ENCODE data around the gene DUSP1. TPM values are rescaled to one million over a fixed set of nuclear protein-coding genes. Genes with fewer than 3 reads are reported as not detected.

DUSP1 gene
- total RNA-seq, 1 donor from 2014 or later, result 6.4 TPM

- intact Hi-C loops (cut with micrococcal nuclease), result no loop called here
Observed at GRCh38 chr5:172747471-172747870, 23.5 kb downstream of the DUSP1 start.

GRCh38 chr5:172746725-172747124 lies 24.3 kb downstream of the DUSP1 start:
- intact Hi-C loops (cut with micrococcal nuclease), result no loop called here

DNA sequence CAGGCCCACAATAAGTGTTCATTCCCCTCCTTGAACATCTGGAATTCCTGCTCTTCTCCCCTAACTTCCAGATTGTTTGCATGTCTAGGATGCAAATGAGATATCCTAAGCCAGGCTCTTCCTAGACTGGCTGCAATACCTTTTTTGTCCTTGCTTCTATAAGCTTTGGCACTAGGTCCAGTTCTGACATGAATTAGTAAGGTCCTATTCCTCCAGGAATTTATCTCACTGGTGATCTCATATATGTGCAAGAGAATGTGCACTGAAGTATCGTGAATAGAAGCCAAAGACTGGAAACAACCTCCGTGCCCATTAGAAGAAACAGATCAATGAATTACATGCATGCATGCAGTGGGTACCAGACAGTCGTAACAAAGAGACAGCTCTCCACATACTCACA lies 25.2 kb downstream of the DUSP1 start:
- intact Hi-C loops (cut with micrococcal nuclease), result no loop called here

- intact Hi-C loops (cut with micrococcal nuclease), result no loop called here
Observed at GRCh38 chr5:172745406-172745805, 25.6 kb downstream of the DUSP1 start.

GRCh38 chr5:172744123-172745104 lies 26.6 kb downstream of the DUSP1 start:
- intact Hi-C loops (cut with micrococcal nuclease), result no loop called here

DNA sequence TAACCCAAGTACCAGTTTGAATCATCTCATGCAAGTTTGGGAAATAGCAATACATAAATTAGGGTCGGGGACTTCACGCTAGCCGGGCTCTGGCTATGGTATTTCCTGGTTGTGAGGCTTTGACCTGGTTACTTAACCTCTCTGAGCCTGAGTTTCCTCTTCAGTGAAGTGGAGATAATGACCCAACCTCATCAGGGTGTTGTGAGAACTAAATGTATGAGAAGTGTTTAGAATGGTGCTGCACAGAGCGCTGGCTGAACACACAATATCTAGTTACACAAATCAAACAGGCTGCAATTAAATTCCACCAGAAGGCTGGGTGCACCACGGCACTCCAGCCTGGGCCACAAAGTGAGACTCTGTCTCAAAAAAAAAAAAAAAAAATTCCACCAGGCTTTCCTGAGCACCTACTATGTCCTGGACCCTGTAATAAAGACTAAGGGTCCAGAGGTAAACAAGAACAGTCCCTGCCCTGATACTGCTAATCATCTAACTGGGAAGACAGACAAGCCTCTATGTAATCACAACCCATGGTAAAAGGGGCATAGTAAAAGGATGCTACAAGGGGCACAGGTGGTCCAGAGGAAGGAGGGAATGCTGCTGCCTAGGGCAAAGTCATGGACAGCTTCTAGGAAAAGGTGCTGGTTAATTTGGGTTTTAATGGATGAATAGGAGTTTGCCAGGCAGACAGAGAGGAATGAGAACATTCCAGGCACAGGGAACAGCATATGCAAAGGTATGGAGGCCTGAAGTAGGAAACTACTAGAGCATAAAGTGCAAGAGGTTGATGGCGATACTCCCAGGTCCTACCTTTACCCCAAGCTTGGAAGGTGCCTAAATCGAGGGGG lies 27.7 kb downstream of the DUSP1 start:
- intact Hi-C loops (cut with micrococcal nuclease), result no loop called here

DNA sequence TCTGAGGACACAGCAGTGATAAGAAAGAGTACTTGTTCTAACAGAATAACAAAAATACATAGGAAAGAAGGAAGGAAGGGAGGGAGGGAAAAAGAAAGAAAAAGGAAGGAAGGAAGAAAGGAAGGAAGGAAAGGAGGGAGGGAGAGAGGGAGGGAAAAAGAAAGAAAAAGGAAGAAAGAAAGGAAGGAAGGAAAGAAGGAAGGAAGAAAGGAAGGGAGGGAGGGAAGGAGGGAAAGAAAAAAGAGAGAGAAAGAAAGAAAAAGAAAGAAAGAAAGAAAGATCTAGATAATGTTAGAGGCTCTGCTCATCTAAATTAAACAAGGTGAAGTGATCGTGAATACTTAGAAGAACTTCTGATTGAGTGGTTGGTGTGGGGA lies 29.8 kb downstream of the DUSP1 start:
- intact Hi-C loops (cut with micrococcal nuclease), result no loop called here

DNA sequence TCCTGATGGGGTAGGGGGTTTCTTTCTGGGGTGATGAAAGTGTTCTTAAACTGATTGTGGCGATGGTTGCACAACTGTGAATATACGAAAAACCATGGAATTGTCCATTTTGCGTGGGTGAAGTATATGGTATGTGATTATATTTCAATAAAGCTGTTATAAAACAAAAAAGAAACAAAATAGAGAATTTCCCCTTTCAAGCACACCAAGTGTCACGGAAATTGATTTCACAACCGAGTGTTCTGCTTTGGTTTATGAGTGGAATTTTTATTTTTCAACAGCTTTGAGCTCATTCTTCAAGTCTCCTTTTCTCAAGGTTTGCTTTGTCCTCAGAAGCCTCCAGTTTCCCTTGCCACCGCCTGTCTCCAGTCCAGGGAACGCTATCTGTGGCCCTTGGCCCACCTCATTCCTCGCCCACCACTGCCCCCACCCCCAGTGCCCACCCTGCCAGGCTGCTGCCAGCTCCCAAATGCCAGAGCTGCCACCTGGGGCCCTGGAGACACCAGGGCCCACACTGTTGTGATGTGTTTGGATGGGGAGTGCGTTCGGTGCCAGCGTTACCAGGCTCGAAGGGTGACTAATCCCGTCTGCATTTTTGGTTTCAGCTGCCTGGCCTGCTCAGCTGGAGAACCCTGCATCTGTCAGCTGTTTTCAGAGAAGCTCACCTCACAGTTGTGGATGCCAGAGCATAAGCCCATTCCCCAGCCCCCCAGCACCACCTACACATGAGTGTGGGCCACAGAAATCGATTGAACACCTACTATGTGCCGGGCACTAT lies 30.4 kb downstream of the DUSP1 start:
- intact Hi-C loops (cut with micrococcal nuclease), result no loop called here

DNA sequence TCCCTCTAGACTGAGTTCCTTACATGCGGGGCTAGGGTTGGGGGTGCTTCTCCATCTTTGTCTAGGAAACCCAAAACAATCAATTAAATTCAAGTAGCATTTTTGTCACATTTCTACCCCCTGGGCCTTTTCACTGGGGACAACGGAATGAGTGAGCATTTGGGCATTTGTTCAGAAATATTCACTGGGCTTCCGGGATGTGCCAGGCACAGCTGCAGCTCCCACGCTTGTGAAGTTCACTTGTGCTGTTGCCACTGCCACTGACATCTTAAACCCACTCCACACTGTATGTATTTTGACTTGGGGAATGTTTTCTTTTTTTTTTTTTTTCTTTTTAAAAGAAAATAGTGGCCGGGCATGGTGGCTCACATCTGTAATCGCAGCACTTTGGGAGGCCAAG lies 31.6 kb downstream of the DUSP1 start:
- intact Hi-C loops (cut with micrococcal nuclease), result no loop called here

GRCh38 chr5:172736508-172737135 lies 34.4 kb downstream of the DUSP1 start:
- intact Hi-C loops (cut with micrococcal nuclease), result no loop called here

DNA sequence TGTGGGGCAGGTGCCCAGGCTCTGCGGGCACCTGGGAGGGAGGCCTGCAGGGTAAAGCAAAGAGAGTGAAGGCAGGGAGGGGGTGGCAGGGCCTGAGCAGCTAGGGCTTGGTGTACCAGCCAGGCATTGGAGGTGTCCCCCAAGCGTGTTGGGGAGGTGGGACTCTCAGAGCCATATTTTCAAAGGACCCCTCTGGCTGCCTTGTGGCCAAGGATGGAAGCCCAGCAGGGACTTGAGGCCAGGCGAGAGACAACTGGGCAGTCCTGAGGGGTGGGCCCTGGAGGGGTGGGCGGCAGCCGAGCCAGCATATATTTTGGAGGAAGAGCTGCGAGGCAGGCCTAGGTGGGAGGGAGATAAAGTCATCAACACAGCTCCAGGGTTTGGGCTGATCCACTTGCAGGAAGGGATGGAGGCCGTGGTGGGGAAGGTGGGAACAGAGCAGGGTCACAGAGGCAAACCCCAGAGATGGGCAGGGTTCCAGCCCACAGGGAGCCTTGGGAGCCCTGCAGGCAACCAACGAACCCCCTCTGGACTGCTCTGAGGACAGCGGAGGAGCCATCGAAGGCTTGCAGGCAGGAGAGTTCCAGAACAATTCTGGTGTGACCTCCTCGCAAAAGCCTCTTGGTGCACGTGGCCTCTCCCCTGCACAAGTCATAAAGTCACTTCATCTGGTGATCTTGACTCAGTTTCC lies 35.7 kb downstream of the DUSP1 start:
- intact Hi-C loops (cut with micrococcal nuclease), result no loop called here

DNA sequence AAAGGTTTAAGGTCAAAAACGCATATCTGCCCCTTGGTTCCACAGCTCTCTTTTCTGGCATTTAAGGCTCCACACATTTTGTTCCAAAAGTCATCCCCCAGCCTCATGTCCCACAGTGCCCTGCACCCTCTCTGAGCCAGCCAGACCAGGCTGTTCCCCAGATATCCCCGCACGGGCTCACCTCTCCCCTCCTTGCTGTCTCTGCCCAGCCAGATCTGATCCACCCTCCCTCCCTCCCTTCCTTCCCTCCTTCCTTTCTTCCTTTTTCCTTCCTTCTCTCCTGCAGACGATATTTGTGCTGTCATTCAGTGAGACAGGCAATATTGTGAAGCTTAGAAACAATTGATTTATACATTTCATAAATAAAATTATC lies 37.0 kb downstream of the DUSP1 start:
- intact Hi-C loops (cut with micrococcal nuclease), result no loop called here

- intact Hi-C loops (cut with micrococcal nuclease), result no loop called here
Observed at GRCh38 chr5:172733131-172733973, 37.6 kb downstream of the DUSP1 start.

DNA sequence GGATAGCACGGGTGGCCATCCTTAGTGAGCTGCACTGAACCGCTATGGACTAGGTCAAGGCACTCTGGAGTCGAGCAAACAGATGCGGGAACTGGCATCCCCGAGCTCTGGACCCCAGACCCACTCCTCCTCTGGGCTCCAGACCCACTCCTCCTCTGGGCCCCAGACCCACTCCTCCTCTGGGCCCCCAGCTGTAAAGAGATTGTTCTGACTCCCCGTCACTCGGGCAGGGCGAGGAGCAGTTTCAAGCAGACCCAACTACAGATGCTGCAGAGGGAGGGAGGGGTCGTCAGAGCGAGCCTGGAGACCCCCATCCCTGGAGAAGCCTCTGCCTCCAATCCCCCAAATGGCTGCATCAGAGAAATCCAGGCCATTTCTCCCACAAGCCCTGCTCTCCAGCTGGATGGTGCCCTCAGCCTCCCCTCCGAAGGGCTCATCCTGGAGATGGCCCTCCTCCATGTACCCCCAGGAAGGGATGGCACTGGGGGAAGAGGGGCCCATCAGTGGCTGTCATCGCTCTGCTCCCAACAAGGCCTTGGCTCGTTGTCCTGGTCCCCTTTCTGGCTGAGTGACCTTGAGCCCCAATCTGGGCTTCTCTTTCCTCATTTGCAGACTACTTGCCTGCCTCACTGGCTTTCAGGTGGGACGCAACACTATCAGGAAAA lies 38.7 kb downstream of the DUSP1 start:
- intact Hi-C loops (cut with micrococcal nuclease), result no loop called here

- intact Hi-C loops (cut with micrococcal nuclease), result no loop called here
Observed at GRCh38 chr5:172731680-172732074, 39.3 kb downstream of the DUSP1 start.

- intact Hi-C loops (cut with micrococcal nuclease), result no loop called here
Observed at GRCh38 chr5:172730981-172731679, 39.9 kb downstream of the DUSP1 start.

- intact Hi-C loops (cut with micrococcal nuclease), result no loop called here
Observed at GRCh38 chr5:172730222-172730621, 40.8 kb downstream of the DUSP1 start.

DNA sequence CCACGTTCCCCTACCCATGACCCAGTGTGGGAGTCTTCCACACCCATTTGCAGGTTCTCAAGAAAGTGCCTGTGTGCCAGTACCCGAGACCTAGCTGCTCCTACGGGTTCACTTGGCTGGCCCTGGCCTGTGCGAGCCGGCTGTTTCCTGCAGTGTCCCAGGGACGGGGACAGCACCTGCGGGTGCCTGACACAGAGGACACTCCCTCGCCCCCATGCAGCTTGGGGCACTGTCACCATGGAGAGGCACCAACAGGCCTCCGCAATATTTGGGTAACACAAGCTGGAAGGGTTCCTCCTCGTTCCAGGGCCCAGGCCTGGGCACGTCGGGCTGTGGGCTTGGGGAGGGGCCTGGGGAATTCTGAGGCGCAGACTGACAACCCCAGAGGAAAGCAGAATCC lies 41.4 kb downstream of the DUSP1 start:
- intact Hi-C loops (cut with micrococcal nuclease), result no loop called here

Data from T-helper 2 cell treated with Interferon-gamma antibody and Interleukin-4, amounts not matched to agents 100 ng/mL and 5 ng/mL, for 36 hours (primary cell).